Thyroid gland (tissue), 4 donors: Measurements from ENCODE around the gene IL25.

ENCODE experiments used
- CTCF ChIP-seq, 6 experiments: fragments of 200-600 bp in 3 of 6; fragments of 450-650 bp in 3 of 6; sonication (generic) in 3 of 6; IDR thresholded peaks; one replicate each; pipeline ENCODE4 v1.5.1; 2016 to 2019; ENCODE audit warnings: antibody characterized with exemption in 6 of 6, mild to moderate bottlenecking in 2 of 6, inconsistent platforms in 1 of 6, moderate library complexity in 1 of 6
- POLR2A ChIP-seq, 2 donors: fragments of 450-650 bp; IDR thresholded peaks; one replicate each; pipeline ENCODE4 v1.6.1; 2017; ENCODE audit warnings: antibody characterized with exemption in 2 of 2, mild to moderate bottlenecking in 2 of 2, moderate library complexity in 1 of 2

DNA sequence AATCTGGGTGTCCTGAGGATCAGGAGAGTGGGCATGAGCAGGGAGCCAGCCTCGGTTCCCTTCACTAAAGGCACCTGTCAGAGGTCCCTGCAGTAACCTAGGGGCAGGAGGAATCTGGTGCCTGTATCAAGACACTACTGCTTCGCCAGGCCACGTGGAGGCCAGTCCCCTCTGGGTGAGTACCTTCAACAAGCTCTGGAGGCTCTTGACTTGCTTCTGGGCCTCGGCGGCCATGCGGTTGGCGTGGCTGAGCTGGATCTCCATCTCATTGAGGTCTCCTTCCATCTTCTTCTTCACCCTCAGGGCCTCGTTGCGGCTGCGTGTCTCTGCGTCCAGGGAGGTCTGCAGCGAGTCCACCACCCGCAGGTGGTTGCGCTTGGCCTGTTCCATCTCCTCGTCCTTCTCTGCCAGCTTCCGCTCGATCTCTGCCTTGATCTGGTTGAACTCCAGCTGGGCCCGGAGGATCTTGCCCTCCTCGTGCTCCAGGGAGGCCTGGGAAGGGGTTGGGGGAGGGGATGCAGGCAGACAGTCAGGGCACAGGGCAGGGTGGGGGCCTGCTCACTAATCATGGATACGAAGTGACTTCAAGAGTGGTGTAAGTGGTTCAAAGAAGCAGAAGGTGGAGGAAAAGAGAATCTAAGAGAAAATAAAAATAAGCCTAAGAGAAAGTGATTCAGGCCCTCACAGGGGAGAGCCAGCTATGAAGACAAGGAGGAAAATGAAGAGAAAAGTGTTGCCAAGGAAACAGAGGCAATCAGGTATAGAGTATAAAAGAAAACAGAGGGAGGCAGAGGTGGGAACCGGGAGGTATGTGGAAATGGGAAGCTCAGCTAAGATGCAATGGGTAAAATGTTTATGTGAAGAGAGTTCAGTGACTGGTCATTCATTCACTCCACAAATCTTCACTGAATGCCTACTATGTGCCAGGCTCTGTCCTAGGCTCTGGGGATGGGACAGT, 43.5 kb downstream of the IL25 start:
- TF ChIP-seq CTCF (IDR thresholded peaks at IDR 0.05) (no peak), POLR2A (IDR thresholded peaks at IDR 0.05) (no peak)
